HG02884 (cell line): ENCODE results near the gene RGL3.
"Not testable (repeated sequence)": the region's sequence is repeated elsewhere in the genome, so short reads cannot be mapped to it uniquely, and the experiment has no call there.

Experiments
- ATAC-seq: cut with Tn5 transposase; IDR thresholded peaks from one replicate; pipeline ENCODE4 v1.9.1; 2021; ENCODE audit warnings: mild to moderate bottlenecking, moderate library complexity; ENCODE audit not compliant: unreplicated experiment

Gene RGL3

DNA sequence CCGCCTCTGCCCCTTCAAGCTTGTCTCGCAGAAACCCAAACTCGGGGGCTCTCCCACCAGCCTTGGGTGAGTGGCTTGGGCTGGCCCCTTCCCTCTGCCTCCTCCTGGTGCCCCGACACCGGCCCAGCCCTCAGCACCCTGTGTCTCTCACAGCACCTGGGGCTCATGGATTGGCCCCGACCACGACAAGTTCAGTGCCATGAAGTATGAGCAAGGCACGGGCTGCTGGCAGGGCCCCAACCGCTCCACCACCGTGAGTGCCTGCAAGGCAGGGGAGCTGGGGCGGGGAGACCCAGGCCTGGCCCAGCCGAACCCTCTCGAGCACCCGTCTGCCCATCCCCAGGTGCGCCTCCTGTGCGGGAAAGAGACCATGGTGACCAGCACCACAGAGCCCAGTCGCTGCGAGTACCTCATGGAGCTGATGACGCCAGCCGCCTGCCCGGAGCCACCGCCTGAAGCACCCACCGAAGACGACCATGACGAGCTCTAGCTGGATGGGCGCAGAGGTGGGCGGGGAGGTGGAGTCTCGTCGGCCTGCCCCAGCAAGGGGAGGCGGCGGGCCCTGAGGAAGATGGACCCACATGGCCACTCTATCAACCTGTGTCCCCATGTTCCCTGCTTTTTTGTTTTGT lies 29.9 kb upstream of the RGL3 start:
- no peak for ATAC-seq

DNA sequence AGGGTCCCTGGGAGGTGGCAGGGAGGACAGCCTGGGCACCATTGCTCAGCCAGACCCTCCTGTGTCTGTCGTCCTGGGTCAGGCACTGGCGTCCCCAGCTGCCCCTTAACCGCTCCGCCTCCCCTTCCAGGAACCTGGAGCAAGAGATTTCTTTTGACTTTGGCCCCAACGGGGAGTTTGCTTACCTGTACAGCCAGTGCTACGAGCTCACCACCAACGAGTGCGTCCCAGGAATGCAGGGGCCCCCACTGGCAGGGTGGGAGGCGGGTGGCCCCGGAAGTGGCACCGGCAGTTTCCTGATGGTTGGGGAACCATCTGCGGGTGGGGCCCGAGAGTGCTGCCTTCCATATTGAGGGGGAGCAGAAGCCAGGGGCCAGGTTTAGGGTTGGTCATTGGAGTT lies 29.3 kb upstream of the RGL3 start:
- no peak for ATAC-seq

DNA sequence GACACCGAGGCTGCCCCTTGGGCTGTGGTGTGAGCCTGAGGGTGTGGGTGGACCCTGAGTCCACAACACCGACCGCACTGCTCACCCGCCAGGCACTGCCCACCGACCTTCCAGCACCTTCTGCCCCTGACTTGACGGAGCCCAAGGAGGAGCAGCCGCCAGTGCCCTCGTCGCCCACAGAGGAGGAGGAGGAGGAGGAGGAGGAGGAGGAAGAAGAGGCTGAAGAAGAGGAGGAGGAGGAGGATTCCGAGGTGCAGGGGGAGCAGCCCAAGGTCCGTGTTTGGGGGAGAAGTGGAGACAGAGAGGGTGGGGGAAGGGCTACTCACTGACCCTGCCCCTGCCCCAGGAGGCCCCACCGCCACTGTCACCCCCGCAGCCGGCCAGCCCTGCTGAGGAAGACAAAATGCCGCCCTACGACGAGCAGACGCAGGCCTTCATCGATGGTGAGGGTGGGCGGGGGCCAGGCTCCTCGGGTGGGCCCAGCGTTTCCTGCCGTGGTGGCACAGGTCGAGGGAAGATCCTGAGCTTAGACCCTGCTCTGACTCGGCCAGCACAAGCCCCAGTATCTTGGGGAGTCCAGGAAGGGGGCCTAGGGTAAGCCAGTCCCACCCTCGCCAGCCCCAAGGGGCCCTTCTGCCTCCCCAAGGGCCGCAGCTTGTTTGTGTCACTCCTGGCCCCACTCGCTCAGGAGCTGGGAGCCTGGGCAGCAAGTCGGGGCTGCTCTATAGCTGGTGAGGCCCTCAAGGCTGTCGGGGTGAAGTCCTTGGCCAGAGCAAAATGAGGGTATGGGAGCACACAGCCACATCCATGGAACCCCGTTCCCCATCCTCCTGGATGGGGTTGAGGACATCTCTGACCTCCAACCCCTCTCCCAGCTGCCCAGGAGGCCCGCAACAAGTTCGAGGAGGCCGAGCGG lies 28.5 kb upstream of the RGL3 start:
- ATAC-seq: no peak

DNA sequence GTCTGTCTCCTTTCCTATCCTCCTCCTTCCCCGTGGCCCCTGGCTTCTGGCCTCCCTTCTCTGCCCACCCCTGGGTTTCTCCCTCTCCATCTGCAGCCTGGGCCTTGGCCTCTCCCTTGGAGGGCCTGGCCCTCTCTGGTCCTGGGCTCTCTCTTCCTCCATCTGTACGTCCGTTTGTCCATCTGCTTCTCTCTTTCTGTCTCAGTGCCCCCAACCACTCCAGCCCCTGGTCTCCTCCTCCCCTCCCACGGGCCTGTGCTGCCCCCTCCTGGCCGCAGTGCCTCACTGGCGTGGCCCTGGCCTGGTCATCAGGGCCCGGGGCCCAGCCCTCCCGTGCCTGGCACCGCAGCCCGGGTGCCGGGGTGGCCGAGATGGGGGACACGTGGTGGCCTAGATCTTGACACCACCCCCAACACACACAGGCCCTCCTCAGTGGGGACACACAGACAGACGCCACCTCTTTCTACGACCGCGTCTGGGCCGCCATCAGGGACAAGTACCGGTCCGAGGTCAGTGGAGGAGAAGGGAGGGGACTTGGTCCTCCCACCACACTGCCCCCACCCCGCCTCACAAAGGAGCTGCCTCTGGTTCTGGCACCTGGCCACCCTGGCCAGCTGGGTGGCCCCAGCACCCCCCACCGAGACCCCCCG lies 27.7 kb upstream of the RGL3 start:
- ATAC-seq: no peak

DNA sequence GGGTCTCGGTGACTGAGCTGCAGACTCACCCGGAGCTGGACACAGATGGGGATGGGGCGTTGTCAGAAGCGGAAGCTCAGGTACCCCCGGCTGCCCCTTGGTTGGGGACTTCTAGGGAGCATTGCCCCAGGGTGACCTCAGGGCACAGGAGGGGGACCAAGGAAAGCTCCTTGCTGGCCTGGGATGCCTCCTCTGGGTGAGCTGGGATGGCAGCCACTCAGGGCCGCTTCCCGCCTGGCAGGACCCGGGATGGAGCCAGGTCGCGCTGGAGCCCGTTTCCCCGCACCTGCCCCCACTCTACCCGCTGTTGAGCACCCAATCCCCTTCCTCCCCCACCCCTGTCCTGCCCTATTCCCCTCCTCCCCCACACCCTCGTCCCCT lies 27.1 kb upstream of the RGL3 start:
- ATAC-seq: no peak

DNA sequence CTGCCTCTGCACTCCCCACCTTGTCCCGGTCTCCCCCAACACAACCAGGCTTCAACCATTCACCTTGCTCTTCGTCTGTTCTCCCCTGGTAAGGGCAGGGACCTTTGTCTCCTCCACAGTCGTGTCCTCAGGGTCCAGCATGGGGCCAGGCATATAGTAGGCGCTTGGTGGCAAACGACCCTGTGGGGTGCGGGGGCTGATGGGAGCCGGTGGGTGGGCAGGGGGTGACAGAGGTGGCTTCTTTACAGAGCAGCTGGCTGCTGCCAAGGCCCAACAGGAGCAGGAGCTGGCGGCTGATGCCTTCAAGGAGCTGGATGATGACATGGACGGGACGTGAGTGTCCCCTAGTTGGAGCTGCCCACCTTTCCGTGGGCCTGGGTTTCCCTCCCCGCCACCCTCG lies 26.0 kb upstream of the RGL3 start:
- no peak for ATAC-seq

DNA sequence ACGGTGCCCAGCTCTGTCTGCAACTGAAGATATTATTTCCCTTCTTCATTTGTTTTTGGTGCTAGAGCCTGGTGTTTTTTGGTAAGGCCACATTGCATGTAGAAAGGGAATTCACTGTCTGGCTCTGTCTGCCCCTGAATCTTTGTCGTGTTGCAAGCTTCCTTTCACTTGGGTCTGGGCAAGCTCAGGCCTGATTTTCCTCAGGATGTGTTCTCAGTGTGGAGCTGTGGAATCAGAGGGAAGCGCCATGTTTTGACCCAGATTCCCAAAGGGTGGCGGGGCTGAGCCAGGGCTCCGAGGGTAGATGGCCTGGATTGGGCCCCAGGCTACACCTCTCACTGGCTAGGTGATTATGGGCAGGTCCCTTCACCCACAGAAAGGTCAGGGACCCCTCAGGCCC lies 24.9 kb upstream of the RGL3 start:
- ATAC-seq: no peak

DNA sequence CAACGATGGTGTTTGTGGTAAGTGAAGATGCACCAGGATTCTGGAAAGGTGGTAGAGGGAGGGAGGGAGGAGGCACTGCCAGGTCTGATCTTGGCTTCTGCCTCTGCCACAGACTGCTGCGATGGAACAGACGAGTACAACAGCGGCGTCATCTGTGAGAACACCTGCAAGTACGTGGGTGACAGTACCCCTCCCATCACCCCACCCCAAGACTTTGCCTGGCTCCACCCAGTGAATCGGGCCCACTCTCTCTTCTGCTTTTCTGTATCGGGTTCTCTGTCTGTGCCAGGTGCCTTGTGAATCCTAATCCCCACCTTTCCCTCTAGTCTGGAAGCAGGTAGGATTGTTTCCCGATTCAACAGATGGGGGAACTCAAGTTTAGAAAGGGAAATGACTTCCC lies 18.8 kb upstream of the RGL3 start:
- ATAC-seq: no peak

DNA sequence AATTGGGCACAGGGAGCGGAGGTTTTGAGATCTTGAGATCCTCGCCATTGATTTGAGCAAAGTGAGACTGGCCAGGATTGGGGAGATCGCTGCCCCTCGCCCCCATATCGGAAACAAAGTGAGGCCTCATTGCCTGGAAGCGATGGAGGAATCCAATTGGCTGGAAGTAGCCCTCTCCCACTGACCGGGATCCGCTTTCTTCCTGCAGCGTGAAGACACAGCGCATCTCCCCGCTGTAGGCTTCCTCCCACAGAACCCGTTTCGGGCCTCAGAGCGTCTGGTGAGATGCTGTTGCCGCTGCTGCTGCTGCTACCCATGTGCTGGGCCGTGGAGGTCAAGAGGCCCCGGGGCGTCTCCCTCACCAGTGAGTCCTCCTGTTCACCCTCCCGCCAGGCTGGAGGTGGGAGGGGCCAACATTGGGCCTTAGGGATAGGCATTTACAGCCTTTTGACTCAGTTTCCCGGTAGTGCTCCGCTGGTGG lies 16.8 kb upstream of the RGL3 start:
- ATAC-seq: no peak

DNA sequence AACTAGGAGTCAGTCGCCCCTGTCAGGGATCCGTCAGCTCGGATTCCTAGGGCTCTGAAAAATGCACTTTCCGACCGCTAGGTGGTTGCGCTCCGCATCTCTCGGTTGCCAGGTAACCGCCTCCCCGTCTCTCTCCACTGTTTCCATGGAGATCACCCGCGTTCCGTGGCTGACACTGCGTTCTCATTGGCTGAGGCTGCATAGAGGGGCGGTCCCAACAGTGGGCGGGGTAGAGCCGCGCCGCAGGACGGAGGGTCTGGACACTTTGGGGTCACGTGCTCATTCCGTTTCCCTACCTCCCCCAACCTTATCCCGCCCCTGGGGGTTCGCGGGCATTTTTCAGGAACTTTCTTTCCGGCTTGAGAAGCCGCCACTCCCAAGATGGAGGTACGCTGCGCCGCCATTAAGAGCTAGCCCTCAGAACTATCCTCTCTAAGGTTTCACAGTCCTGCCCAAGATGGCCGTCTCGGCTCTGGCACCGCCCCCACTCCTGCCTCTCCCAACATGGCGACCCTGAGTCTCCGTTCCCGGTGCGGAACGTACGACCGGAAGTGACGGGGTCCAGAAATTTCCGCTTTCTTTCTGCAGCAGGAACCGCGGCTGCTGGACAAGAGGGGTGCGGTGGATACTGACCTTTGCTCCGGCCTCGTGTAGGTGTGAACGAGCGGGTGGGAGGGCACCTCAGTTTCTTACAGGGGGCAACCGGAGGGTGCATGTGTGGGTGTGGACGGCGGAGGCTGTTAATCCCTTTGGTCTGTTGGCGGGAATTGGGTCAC lies 16.1 kb upstream of the RGL3 start, which contains the start of the genes ODAD3 and PRKCSH:
TSS of gene ODAD3 (minus strand) at position 65 of the 776 bp plus-strand sequence. CDS start 105 bp downstream, outside the sequence.
TSS of gene PRKCSH (plus strand) at position 579 of the 776 bp plus-strand sequence. CDS start 483 bp downstream, outside the sequence.
- ATAC-seq: peak; percentile 85

DNA sequence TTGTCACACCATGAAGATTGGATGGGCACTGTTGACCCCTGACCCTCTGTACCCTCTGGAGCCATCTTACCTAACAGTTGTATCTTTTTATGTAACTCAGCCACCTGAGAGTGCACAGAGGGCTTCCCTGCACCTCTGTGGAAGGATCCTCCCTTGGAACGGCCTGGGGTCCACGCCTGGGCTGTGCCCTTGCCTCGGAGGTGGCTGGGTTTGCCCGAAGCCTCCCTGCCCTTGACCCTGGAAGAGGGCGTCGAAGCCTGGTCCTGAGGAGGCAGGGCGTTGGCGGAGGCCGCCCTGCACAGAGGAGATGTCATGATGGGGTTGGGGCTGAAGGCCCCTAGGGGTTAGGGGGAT lies 15.6 kb upstream of the RGL3 start:
- no peak for ATAC-seq

DNA sequence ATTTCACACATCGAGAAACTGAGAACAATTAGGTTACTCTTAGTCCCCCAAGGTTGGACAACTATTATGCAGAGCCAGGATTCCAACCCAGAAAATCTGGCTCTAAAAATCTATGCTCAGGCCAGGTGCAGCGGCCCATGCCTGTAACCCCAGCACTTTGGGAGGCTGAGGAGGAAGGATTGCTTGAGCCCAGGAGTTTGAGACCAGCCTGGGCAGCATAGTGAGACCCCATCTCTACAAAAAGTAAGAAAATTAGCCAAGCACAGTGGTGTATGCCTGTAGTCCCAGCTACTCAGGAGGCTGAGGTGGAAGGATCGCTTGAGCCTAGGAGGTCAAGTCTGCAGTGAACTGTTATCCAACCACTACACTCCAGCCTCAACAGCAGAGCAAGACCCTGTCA lies 14.4 kb upstream of the RGL3 start:
- not testable (repeated sequence) for ATAC-seq

DNA sequence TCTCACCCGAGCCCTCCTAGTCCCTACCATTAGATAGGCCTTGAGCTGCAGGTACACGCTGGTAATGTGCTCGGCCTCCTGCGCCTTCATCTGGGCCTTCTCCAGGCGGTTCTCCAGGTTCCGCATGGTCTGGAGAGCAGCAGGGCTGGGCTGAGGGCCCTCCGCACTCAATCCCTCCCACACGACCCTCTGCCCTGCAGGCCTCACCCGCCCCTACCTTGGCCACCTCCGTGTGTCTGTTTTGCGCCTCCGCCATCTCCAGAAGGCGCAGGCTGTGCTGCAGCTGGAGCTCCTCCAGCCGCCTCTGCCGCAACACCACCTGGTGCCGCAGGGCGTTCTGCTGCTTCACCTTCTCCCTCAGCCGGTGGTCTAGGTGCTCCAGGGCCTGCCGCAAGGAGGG lies 7.5 kb upstream of the RGL3 start:
- no peak for ATAC-seq

DNA sequence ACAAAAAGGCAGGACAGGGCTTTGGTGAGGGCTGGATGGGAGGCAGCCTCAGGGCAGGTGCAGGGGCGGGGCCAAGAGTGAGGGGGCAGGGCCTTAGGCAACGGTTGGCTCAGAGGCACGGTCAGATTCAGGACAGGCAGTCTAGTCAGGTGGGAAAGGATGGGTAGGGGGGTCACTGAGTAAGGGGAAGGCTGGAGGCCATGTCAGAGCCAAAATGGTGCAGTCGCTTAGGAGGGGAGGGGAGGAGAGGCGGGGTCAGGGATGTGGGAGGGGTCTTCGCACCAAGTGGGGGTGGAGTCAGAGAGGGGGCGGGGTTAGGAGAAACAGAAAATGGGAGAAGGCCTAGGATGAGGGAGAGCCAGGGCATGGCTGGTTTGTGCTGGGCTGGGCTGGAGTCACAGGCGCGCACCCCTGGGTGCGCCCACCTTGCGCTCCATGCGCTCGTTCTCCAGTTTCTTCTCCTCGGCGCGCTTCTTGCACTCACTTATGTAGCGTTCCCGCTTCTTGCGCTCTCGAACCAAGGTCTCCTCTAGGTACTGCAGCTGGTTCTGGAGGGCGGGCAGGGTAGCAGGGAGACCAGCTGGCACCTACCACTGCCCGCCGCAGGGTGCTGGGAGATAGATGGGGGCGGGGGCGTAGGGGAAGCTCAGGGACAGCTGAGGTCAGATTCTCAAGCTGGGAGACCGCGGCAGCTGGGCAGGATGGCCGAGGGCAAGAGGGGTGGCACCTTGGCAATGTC lies 6.8 kb upstream of the RGL3 start:
- ATAC-seq: no peak

DNA sequence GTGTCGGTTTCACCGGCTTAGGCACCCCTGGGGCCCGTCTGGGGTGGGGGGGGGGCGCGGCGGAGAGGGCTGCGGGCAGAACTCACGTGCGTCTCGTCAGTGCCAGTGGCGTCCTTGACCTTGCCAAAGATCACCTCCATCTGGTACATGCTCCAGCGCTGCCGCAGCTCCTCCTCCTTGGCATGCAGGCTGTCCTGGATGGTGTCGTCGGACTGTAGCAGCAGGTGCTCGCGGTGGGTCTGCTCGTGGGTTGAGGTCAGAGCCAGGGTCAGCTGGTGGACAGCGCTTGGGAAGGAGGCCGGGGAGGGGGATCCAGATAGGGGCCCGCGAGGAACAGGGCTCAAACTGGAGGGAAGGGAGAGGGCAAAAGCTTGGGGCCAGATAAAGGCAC lies 4.7 kb upstream of the RGL3 start:
- no peak for ATAC-seq

DNA sequence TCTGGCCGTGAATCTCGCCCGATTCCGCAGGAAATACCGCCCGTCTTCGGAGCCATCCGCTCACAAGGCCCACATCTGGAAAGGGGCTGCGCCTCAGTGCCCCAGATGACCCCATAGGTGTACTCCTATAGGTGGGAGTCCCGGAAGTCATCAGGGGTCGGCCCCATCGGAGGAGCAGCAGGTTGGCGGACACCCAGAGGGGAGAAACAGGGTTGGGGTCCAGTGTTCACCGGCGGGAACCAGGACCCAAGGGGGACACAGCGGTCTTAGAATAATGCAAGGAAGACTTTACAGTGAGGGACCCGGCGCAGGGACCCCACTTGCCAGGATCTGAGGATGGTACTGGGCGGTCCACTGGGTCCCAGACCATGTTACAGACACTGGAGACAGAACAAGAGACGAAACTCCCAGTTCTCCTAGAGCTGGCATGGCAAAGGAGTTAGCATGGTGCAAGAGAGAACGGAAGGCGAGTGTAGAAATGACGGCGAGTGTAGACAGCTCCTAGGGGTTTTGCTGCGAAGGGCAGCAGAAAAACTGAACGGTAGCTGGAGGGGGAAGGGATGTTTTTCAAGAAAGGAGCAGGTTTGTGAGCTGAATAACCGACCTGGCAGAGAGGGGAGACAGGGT lies 4.2 kb upstream of the RGL3 start:
- ATAC-seq: no peak

DNA sequence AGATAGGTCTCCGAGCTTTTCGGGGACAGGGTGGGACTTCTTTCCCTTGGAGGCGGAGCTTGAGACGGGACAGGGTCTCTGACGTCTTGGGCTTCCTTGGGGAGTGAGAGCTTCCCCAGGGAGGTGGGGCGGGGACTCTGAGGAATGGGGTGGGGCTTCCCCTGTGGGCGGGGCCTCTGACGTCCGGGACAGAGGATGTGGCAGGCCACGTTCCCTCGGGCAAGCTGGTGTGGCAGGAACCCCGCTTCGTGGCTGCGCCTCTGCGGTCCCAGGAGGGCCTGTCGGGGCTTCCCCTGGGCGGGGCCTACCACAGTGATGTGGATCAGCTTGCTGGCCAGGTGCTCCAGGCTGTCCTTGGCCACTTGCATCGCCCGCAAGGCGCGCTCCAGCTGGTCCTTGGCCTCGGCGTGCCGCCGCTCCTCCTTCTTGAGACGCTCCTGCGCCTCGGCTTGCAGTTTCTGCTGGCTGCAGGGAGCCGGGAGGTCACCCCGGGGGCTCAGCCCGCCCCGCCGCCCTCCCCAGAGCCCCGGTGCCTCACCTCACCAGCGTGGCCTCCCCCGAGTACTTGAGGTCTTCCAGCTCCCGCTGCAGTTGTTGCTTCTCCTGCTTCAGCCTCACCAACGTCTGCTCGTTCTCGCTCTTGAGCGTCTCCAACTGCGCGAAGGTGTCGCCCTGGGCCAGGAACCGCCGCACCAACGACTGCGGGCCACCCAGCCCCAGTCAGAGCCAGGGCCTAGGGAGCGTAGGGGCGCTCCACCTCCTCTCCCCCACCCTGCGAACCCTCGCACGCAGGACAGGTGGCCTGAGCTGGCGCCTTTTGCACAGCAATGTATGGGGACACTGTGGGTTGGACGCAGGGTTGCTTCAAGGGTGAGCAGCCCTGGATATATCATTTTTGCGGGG lies 3.3 kb upstream of the RGL3 start:
- ATAC-seq: no peak

DNA sequence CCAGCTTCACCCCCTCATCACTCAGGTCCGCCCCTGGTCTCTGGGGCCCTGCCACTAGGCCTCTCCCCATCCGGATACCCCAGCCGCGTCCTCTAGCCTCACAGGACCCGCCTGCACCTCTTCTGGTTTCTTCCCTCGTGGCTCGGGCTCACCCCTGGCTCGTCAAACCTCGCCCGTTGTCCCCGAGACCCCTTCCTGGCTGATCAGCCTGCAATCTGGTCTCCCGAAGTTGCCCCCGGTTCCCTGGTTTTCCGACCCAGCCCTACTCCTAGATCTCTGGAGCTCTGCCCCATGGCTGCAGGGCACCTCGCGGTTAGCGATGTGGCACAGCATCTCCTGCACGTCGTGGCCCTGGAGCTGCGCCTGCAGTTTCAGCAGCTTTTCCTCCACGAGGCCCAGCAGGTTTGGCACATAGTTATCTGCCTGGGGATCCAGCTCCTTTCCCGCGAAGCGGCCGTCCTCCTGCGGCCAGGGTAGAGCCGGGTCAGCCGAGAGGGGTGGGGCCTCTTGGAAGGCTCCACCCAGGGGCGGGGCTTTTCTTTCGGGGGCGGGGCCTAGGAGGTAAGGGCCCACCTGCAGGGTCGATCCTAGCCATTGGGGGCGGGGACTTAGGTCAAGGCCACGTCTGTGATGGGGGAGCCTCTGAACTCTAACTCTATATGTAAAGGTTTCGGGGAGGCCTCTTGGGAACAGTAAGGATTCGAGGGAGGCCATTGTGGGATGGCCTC lies 2.4 kb upstream of the RGL3 start:
- no peak for ATAC-seq
